Measurements from ENCODE around the gene UST. TPM values are rescaled to one million over a fixed set of nuclear protein-coding genes. Genes with fewer than 3 reads are reported as not detected.
"Not testable (repeated sequence)": the region's sequence is repeated elsewhere in the genome, so short reads cannot be mapped to it uniquely, and the experiment has no call there.

Gene UST
- total RNA-seq, 2 experiments from 2014 or later = 1.2 to 1.5 TPM

GRCh38 chr6:148954461-148954860 lies 207.6 kb downstream of the UST start:
- POLR2A ChIA-PET = no interaction called here

GRCh38 chr6:148954934-148955333 lies 208.1 kb downstream of the UST start:
- TF ChIP-seq CTCF (IDR thresholded peaks at IDR 0.05) = no peak
- CTCF ChIA-PET = interaction anchor here (1.0 kb wide), 1 partner anchor 74 kb away, joined by 4 read pairs; no protein-coding TSS in a partner anchor
- no peak for DNase-seq
- H3K27ac Mint-ChIP-seq = no peak overlapping the region
- H3K36me3 Mint-ChIP-seq (ENCODE audit: low read depth) = no peaks in the 10 kb centered on the region
- intact Hi-C loops (cut with micrococcal nuclease) = loop anchor here (5.0 kb wide), 1 partner anchor 398 kb away; no protein-coding TSS in a partner anchor
- H3K4me1 Mint-ChIP-seq (ENCODE audit: low read depth) = no peaks in the 10 kb centered on the region
- POLR2A ChIA-PET = no interaction called here
- no peaks in the 10 kb centered on the region for H3K9me3 Mint-ChIP-seq
- no peak for ATAC-seq
- H3K27me3 Mint-ChIP-seq = peaks cover 2% of the 10 kb centered on the region
- H3K4me3 Mint-ChIP-seq = no peak overlapping the region

More at GRCh38 chr6:148954461-148954860, 207.6 kb downstream of the UST start:
- H3K4me1 Mint-ChIP-seq (ENCODE audit: low read depth) = no peaks in the 10 kb centered on the region
- TF ChIP-seq CTCF (IDR thresholded peaks at IDR 0.05) = no peak
- H3K27ac Mint-ChIP-seq = no peak overlapping the region
- H3K27me3 Mint-ChIP-seq = peaks cover 2% of the 10 kb centered on the region
- H3K36me3 Mint-ChIP-seq (ENCODE audit: low read depth) = no peaks in the 10 kb centered on the region
- CTCF ChIA-PET = no interaction called here
- intact Hi-C loops (cut with micrococcal nuclease) = loop anchor here (5.0 kb wide), 1 partner anchor 397 kb away; no protein-coding TSS in a partner anchor
- H3K4me3 Mint-ChIP-seq = no peak overlapping the region
- H3K9me3 Mint-ChIP-seq = no peaks in the 10 kb centered on the region
- DNase-seq = no peak
- ATAC-seq = no peak

- POLR2A ChIA-PET = no interaction called here
- Mint-ChIP-seq H3K27me3 (no peaks in the 10 kb centered on the region), H3K27ac (no peak overlapping the region), H3K4me1 (ENCODE audit: low read depth) (no peaks in the 10 kb centered on the region), H3K36me3 (ENCODE audit: low read depth) (no peaks in the 10 kb centered on the region), H3K9me3 (no peaks in the 10 kb centered on the region), H3K4me3 (no peak overlapping the region)
- DNase-seq = no peak
- no peak for TF ChIP-seq CTCF (IDR thresholded peaks at IDR 0.05)
- CTCF ChIA-PET = interaction anchor here (1.0 kb wide), 1 partner anchor 73 kb away, joined by 4 read pairs; no protein-coding TSS in a partner anchor
- intact Hi-C loops (cut with micrococcal nuclease) = no loop called here
- ATAC-seq = no peak
Measured at GRCh38 chr6:148955441-148955840, 208.6 kb downstream of the UST start.

GRCh38 chr6:148956163-148956562 lies 209.3 kb downstream of the UST start:
- H3K9me3 Mint-ChIP-seq; H3K27ac Mint-ChIP-seq; H3K36me3 Mint-ChIP-seq (ENCODE audit: low read depth); H3K4me3 Mint-ChIP-seq; DNase-seq; H3K27me3 Mint-ChIP-seq; intact Hi-C loops (cut with micrococcal nuclease); H3K4me1 Mint-ChIP-seq (ENCODE audit: low read depth); ATAC-seq; CTCF ChIA-PET: not testable (repeated sequence)
- POLR2A ChIA-PET = interaction anchor here (1.0 kb wide), 1 partner anchor 14 kb away, joined by 3 read pairs; no protein-coding TSS in a partner anchor

GRCh38 chr6:148957752-148958151 lies 210.9 kb downstream of the UST start:
- no peaks in the 10 kb centered on the region for H3K27me3 Mint-ChIP-seq
- ATAC-seq (no peak), DNase-seq (no peak)
- ChIA-PET CTCF (interaction anchor here (0.8 to 2.0 kb wide), 2 partner anchors 10 to 397 kb away, joined by 3 to 8 read pairs; no protein-coding TSS in a partner anchor), POLR2A (no interaction called here)
- intact Hi-C loops (cut with micrococcal nuclease) = no loop called here
- H3K4me1 Mint-ChIP-seq (ENCODE audit: low read depth) = no peaks in the 10 kb centered on the region
- H3K4me3 Mint-ChIP-seq = no peak overlapping the region
- H3K9me3 Mint-ChIP-seq = no peaks in the 10 kb centered on the region
- TF ChIP-seq CTCF (IDR thresholded peaks at IDR 0.05) = no peak
- no peak overlapping the region for H3K27ac Mint-ChIP-seq
- no peaks in the 10 kb centered on the region for H3K36me3 Mint-ChIP-seq (ENCODE audit: low read depth)

All from activated CD8-positive, alpha-beta T cell treated with anti-CD3 and anti-CD28 coated beads for 36 hours (primary cell).